Colonic mucosa (tissue), 4 donors: ENCODE measurements around the gene NTRK3. TPM values are rescaled to one million over a fixed set of nuclear protein-coding genes. Genes with fewer than 3 reads are reported as not detected.

Experiments used
- DNase-seq: peaks from one replicate; pipeline ENCODE4 v3.0.0-alpha.2; 2020
- H3K27ac ChIP-seq: fragments of 200-600 bp; one replicate; pipeline ENCODE4 v1.8.0; 2021
- H3K27me3 ChIP-seq: fragments of 200-600 bp; one replicate; pipeline ENCODE4 v1.8.0; 2021
- H3K36me3 ChIP-seq: fragments of 200-600 bp; one replicate; pipeline ENCODE4 v1.8.0; 2021
- H3K4me1 ChIP-seq: fragments of 200-600 bp; one replicate; pipeline ENCODE4 v1.8.0; 2021; ENCODE audit warnings: mild to moderate bottlenecking
- H3K4me3 ChIP-seq: fragments of 200-600 bp; one replicate; pipeline ENCODE4 v1.8.0; 2021
- H3K9ac ChIP-seq, 2 donors: one replicate each; pipeline ENCODE4 v1.7.0; 2013; ENCODE audit warnings: control low read depth in 2 of 2, low read depth in 2 of 2, low read length in 2 of 2
- H3K9me3 ChIP-seq: fragments of 200-600 bp; one replicate; pipeline ENCODE4 v1.8.0; 2021
- CTCF ChIP-seq: fragments of 200-600 bp; IDR thresholded peaks from one replicate; pipeline ENCODE4 v1.8.0; 2022; ENCODE audit warnings: antibody characterized with exemption, mild to moderate bottlenecking
- intact Hi-C: fragments of 100-400 bp; cut with DNase I; formaldehyde crosslinking; loops from one replicate; pipeline ENCODE4 v1.14.1; 2022
- total RNA-seq, 2 donors: library from RNA; stranded (reverse); fragmentation: NEBNext Ultra II Directional in 1 of 2; extraction: Animal tissue kit (Norgen Biotek cat#: 25700) in 1 of 2; gene quantifications; one replicate each; pipeline ENCODE4 v1.2.1, GENCODE V29; 2021
- donor health status: healthy.
- donor health status: DM: no; HTN: no; CAD: no.
- donor health status: DM: no; HTN: no; CAD: no.

NTRK3 gene
- total RNA-seq, 2 donors from 2014 or later: 1.2 to 1.5 TPM

- Histone ChIP-seq H3K27me3 (no peaks in the 10 kb centered on the region), H3K4me1 (no peaks in the 10 kb centered on the region), H3K27ac (no peak overlapping the region), H3K9ac (no peak overlapping the region), H3K4me3 (no peak overlapping the region), H3K36me3 (no peaks in the 10 kb centered on the region), H3K9me3 (no peaks in the 10 kb centered on the region)
- no peak for TF ChIP-seq CTCF
- DNase-seq: no peak
- intact Hi-C loops: no loop called here
Observed at GRCh38 chr15:88106074-88106473, 150.5 kb downstream of the NTRK3 start.

GRCh38 chr15:88104357-88104756 is 152.2 kb downstream of the NTRK3 start:
- Histone ChIP-seq H3K27ac (no peak overlapping the region), H3K36me3 (no peaks in the 10 kb centered on the region), H3K4me3 (no peak overlapping the region), H3K4me1 (no peaks in the 10 kb centered on the region), H3K9me3 (no peaks in the 10 kb centered on the region), H3K9ac (no peak overlapping the region), H3K27me3 (no peaks in the 10 kb centered on the region)
- no peak for DNase-seq
- TF ChIP-seq CTCF: no peak
- intact Hi-C loops: no loop called here

DNA sequence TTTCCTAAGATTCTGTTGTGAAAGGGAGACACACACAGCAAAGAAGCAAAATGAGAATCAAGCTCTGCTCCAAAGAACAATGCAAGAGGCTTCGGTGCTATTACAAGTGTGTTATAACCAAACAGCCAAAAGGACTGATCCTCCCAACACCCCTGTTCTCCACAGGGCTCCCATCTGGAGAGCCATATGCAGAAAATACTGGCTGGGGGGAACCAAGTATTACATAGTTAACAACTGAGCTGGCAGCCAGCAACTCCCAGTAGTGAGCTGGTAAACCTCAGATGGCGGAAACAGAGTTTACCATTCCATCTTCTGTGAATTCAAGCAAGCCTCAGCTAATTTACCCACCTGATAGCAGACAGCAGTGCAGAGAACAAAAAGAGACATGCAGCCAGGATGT is 156.4 kb downstream of the NTRK3 start:
- H3K9ac ChIP-seq: no peak overlapping the region
- no peaks in the 10 kb centered on the region for H3K9me3 ChIP-seq
- intact Hi-C loops: no loop called here
- no peak overlapping the region for H3K27ac ChIP-seq
- DNase-seq: no peak
- H3K27me3 ChIP-seq: no peaks in the 10 kb centered on the region
- no peaks in the 10 kb centered on the region for H3K36me3 ChIP-seq
- no peak for TF ChIP-seq CTCF
- no peaks in the 10 kb centered on the region for H3K4me1 ChIP-seq
- no peak overlapping the region for H3K4me3 ChIP-seq

- H3K4me1 ChIP-seq: no peaks in the 10 kb centered on the region
- H3K9me3 ChIP-seq: no peaks in the 10 kb centered on the region
- H3K27ac ChIP-seq: no peak overlapping the region
- H3K9ac ChIP-seq: no peak overlapping the region
- H3K27me3 ChIP-seq: no peaks in the 10 kb centered on the region
- no peaks in the 10 kb centered on the region for H3K36me3 ChIP-seq
- DNase-seq: no peak
- intact Hi-C loops: no loop called here
- no peak for TF ChIP-seq CTCF
- no peak overlapping the region for H3K4me3 ChIP-seq
Observed at GRCh38 chr15:88098361-88098760, 158.2 kb downstream of the NTRK3 start.

DNA sequence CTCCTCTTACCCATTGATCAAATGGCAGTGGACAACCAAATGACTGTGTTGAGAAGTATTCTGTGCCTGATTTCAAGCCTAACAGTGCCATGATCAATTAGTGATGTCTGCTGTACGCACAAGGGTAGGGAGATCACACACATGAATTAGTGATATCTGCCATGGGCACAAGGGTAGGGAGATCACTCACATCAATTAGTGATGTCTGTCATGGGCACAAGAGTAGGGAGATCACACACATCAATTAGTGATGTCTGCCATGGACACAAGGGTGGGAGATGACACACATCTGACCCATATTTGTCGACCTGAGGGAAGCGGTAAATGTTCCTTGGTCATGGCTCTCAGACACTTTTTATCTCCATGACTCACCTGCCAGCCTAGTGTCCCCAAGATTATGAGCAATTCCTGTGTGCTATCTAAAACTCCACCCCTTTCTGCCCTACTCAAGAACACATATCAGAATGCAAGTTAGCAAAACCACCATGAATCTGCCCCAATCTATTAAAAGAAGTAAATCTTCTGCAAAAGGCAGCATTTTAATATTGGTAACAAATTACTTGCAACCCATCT is 165.0 kb downstream of the NTRK3 start:
- no peak for DNase-seq
- Histone ChIP-seq H3K4me1 (no peaks in the 10 kb centered on the region), H3K27me3 (no peaks in the 10 kb centered on the region), H3K27ac (no peak overlapping the region), H3K4me3 (no peak overlapping the region), H3K9ac (no peak overlapping the region), H3K9me3 (no peaks in the 10 kb centered on the region), H3K36me3 (no peaks in the 10 kb centered on the region)
- TF ChIP-seq CTCF: no peak
- intact Hi-C loops: no loop called here
